NOMO-1 treated with DMSO at 0.1 percent for 48 hours (cell line): ENCODE measurements around the gene PAM.
"Not testable (repeated sequence)": the region's sequence is repeated elsewhere in the genome, so short reads cannot be mapped to it uniquely, and the experiment has no call there.

Experiments used
- DNase-seq: peaks from one replicate; lab custom pipeline; 2025; ENCODE audit not compliant: unreplicated experiment; lab: John Stamatoyannopoulos, UW

PAM gene

GRCh38 chr5:102891175-102891574 lies 136.1 kb downstream of the PAM start:
- DNase-seq, result no peak

DNA sequence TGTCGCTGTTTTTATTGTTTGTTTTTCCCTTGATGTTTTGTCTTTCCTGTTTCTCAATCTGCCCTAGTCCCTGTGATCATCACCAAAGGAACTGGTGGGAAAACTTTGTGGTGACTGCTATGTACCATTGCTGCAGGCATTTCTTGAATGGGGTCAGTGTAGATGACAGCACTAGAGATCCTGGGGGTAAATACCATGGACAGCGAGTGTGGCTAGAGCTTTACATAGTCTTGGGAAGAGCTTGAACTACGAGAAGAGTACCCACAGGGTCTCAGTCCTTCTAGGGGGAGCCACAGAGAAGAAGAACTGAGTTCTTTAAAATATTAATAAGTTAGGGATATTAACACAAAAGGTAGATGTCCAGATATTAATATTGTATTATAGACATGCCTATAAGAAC lies 138.8 kb downstream of the PAM start:
- DNase-seq, result no peak

GRCh38 chr5:102895234-102895633 lies 140.1 kb downstream of the PAM start:
- no peak for DNase-seq

DNA sequence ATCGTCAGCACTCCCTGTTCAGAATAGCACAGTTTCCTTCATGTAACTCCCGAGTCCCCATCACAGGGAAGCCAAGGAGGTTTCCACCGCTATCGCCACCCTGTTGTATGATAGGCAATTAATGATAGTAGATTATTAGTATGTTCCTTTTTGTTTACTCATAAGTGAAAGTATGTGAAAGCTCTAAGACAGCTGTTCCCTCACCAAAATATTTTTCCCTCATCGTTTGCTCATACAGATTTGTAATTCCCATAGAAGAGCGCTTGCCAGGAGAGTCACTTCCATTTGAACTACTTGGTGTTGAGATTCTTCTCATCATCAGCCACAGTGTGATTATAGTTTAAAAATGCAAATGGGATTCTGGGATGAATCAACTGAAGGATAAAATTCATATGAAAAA lies 140.9 kb downstream of the PAM start:
- no peak for DNase-seq

- no peak for DNase-seq
These were observed 146.5 kb downstream of the PAM start for GRCh38 chr5:102901424-102902134.

- DNase-seq, result no peak
These were observed 147.0 kb downstream of the PAM start for GRCh38 chr5:102902135-102902448.

DNA sequence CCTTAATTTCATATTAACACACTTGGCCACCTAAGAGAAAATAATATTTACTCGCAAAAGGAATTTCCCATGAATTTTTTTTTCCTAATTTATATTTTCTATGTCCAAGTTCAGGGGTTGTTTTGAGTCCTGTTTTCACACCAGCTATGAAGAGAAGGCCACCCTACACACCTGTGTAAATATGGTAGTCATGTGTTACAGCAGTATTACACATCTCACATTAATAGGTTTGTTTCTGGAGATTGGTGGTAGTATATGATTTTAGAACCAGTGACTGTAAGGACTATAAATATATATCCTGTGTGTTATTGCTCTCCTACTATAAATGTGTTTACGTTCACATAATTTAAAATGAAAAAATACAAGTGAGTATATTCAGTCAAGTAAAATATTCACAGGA lies 147.5 kb downstream of the PAM start:
- no peak for DNase-seq

- no peak for DNase-seq
These were observed 148.2 kb downstream of the PAM start for GRCh38 chr5:102903074-102903871.

- DNase-seq, result no peak
These were observed 150.0 kb downstream of the PAM start for GRCh38 chr5:102905056-102905455.

- DNase-seq, result not testable (repeated sequence)
These were observed 152.0 kb downstream of the PAM start for GRCh38 chr5:102907099-102907498.

DNA sequence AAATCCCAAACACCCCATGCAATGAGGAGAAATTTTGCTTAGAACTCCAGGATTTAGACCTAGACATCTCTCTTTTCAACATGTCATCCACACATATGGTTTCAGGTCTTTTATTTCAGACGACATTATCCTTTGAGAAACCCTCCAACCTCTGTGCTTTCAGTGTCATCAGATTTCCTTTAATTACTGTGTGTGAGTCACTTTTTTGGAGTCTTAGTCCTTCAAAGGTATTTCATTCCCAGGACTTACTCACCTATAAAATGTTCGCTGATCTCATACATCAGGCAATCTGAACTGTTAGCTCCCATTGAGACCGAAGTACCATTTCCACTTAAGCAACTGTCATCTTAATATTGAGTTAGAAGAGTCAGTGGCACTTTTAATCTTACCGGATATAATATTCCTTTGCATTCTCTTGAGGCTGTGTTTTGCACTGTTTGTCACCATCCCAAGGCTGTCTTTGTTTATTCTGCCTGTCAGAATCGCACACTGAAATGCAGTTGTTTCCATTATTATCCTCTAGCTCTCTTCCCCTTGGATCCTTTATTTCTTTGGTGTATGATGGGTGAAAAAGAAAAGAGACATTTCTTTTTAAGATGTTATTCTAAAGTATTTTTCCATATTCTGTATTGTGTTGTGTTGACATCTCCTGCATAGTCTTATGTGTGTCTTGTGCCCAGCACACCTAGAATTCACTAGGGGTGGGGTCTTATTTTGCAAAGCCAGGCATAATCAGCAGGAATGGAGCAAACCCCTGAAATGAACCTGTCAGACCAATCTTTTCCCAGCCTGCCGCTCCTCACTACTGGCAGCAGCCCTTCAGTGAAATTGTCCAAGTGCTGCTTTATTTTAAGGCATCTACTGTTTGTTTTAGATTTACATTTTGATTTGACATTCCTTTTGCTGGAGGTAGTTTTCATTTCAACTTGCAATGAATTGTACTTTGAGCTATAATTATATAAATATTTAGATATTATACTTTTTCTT lies 155.4 kb downstream of the PAM start:
- no peak for DNase-seq

- DNase-seq, result no peak
These were observed 156.9 kb downstream of the PAM start for GRCh38 chr5:102911973-102912372.

DNA sequence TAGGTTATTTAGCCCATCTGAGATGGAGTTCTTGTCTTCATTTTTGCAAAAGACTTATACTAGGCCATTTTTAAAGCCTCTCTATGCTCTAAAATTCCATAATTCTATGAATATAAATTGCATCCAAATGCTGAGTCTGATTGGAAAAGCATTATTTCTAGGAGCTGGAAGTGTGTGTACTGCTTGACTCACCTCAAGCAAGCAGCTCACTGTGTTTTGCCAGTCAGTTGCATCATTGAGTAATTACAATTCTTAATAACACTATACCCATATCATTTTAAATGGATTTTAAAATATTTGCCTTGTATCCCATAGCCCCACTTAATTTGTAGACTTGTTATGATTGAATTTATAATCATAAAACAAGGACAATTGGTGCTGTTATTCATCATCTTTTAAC lies 161.0 kb downstream of the PAM start:
- DNase-seq, result no peak

- no peak for DNase-seq
These were observed 164.0 kb downstream of the PAM start for GRCh38 chr5:102918986-102919610.

DNA sequence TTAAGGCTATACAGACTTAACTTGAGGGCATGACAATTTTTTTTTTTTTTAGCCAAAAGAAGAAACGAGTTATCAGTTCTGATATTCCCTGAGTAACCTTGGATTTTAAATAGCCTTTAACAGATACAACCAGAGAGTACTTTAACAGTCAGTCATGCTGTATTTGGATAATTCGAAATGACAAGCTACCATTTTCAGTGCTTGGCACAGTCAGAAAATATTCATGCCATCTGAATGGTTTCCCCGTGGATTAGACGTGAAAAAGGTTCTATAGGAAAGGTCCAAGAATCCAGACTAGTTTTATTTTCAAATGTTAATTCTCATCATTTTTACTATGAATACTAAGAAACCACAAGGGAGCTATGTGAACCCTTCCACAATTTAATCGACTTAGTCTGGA lies 165.7 kb downstream of the PAM start:
- DNase-seq, result no peak

DNA sequence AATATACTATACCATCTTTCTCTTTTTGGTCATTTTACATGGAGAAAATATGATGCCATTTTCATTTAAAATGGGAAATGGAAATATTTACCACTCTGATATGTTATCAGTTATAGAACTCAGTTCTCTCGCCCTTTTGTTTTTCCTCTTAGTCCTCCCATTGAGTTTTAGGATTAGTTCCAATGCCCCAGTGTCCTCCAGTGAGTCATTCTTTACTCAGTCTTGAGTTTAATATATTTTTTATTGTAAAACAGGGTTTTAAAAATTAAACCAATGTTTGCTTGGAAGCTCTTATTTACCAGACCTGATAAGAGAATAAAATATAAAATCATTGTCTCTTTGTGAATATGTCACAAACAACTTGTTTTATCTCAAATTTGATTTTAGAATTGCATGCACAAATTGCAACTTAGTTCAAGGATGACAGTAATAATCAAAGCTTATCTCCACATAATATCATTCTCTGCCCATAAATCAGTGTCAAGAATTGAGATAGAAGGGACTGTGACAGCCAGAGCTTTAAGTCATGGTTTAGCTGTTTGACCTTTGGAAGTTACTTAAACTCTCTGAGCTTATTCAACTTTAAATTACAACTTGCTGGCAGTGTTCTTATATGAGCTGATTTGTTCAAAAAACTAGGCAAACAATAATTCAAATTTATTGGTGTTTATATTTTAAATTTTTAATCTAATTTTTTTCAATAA lies 166.4 kb downstream of the PAM start:
- no peak for DNase-seq

- DNase-seq, result no peak
These were observed 167.1 kb downstream of the PAM start for GRCh38 chr5:102922111-102922720.

DNA sequence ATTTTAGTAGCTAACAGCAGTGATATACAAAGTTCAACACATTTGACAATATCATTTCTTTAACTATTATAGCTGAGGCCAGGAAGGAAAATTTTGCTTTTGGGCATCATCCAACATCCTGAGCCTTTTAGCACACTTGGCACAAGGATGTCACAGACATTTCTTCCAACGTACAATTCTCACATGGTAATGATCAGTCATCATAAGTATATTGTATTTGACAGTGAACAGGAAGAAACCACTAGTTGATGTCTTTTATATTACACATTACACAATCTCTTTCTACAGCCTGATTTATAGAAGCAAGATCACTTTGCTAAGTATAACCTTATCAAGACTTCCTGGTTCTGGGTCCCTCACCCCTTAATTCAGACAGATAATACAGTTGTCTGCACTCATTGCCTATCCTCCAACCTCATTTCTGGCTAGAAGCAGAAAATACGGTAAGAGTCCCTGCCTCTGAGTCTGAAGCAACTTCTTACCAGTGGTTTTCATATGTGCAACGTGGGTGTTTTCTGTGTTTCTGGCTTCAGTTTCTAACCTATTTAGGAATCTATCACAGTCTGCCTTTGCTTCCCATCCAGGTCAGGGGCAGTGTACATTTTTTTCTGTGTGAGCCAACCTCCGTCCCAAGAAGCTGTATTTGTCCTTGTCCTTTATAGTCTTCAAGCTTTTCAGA lies 167.8 kb downstream of the PAM start:
- peak; percentile 6 for DNase-seq

DNA sequence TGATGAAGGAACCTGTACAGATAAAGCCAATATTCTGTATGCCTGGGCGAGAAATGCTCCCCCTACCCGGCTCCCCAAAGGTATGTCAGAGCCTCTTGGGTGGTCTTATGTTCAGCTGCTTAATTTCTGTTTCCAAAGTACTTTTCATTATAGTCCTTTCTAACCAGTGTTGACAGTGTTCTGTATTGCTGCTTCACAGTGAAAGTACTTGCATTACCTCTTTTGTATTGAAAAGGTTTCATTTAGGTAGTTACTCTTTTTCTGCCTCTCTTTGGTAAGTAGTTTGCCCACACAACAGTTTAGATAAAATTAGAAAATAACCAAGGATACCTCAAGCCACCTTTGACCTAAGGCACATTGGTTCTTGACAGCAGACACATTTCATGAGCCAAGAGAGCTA lies 169.9 kb downstream of the PAM start:
- DNase-seq, result no peak

DNA sequence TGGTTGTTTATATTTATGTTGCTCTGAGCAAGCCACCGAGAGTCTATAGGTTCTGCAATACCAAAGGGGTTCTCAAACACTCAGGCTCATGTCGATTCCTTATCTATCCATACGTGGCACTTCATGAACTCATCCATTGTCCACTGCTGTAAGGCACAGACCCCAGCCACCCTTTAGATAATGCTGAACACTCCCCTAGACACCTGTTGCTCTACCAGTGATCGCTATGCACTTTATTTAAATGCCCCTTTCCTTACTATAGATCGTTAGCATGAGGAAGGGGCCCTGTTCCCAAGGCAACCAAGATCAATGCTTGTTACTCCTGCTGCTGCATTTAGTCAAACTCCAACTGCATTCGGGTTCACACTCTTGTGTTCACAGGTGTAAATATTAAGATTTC lies 171.9 kb downstream of the PAM start:
- no peak for DNase-seq
